Activated naive CD8-positive, alpha-beta T cell (primary cell): ENCODE data around the gene CFAP210.
"Not testable (repeated sequence)": the region's sequence is repeated elsewhere in the genome, so short reads cannot be mapped to it uniquely, and the experiment has no call there.

Source experiments
- H3K27ac Mint-ChIP-seq: one replicate; pipeline ENCODE4 v1.8.0; 2021; ENCODE audit warnings: mixed read lengths
- H3K27me3 Mint-ChIP-seq: one replicate; pipeline ENCODE4 v1.8.0; 2021; ENCODE audit warnings: mixed read lengths
- H3K36me3 Mint-ChIP-seq: one replicate; pipeline ENCODE4 v1.8.0; 2021; ENCODE audit warnings: mixed read lengths
- H3K4me1 Mint-ChIP-seq: one replicate; pipeline ENCODE4 v1.8.0; 2021; ENCODE audit warnings: low read depth, mixed read lengths
- H3K4me3 Mint-ChIP-seq: one replicate; pipeline ENCODE4 v1.8.0; 2021; ENCODE audit warnings: mild to moderate bottlenecking, mixed read lengths
- H3K9me3 Mint-ChIP-seq: one replicate; pipeline ENCODE4 v1.8.0; 2021; ENCODE audit warnings: low read depth, mixed read lengths

The CFAP210 gene

GRCh38 chr2:169641464-169641863 lies 52.7 kb downstream of the CFAP210 start:
- peaks cover 10% of the 10 kb centered on the region for H3K9me3 Mint-ChIP-seq
- no peaks in the 10 kb centered on the region for H3K27me3 Mint-ChIP-seq
- no peak overlapping the region for H3K4me3 Mint-ChIP-seq
- H3K4me1 Mint-ChIP-seq, result no peaks in the 10 kb centered on the region
- peaks cover 2% of the 10 kb centered on the region for H3K36me3 Mint-ChIP-seq
- H3K27ac Mint-ChIP-seq, result no peak overlapping the region

- Mint-ChIP-seq H3K36me3 (peaks cover 2% of the 10 kb centered on the region), H3K27me3 (no peaks in the 10 kb centered on the region), H3K4me3 (no peak overlapping the region), H3K9me3 (peaks cover 10% of the 10 kb centered on the region), H3K4me1 (no peaks in the 10 kb centered on the region), H3K27ac (no peak overlapping the region)
Measured at GRCh38 chr2:169640104-169640503, 54.1 kb downstream of the CFAP210 start.

GRCh38 chr2:169637620-169638019 lies 56.6 kb downstream of the CFAP210 start:
- Mint-ChIP-seq H3K4me3 (no peak overlapping the region), H3K36me3 (peaks cover 7% of the 10 kb centered on the region), H3K4me1 (no peaks in the 10 kb centered on the region), H3K9me3 (peaks cover 4% of the 10 kb centered on the region), H3K27ac (no peak overlapping the region), H3K27me3 (no peaks in the 10 kb centered on the region)

- H3K4me1 Mint-ChIP-seq, result no peaks in the 10 kb centered on the region
- H3K27ac Mint-ChIP-seq, result no peak overlapping the region
- no peaks in the 10 kb centered on the region for H3K9me3 Mint-ChIP-seq
- peaks cover 9% of the 10 kb centered on the region for H3K36me3 Mint-ChIP-seq
- no peak overlapping the region for H3K4me3 Mint-ChIP-seq
- H3K27me3 Mint-ChIP-seq, result no peaks in the 10 kb centered on the region
Measured at GRCh38 chr2:169636440-169637097, 57.6 kb downstream of the CFAP210 start.

GRCh38 chr2:169625781-169626180 lies 68.4 kb downstream of the CFAP210 start:
- no peak overlapping the region for H3K4me3 Mint-ChIP-seq
- H3K36me3 Mint-ChIP-seq, result peaks cover 17% of the 10 kb centered on the region
- no peaks in the 10 kb centered on the region for H3K27me3 Mint-ChIP-seq
- H3K27ac Mint-ChIP-seq, result no peak overlapping the region
- H3K4me1 Mint-ChIP-seq, result peaks cover 1% of the 10 kb centered on the region
- H3K9me3 Mint-ChIP-seq, result no peaks in the 10 kb centered on the region

GRCh38 chr2:169623235-169623634 lies 71.0 kb downstream of the CFAP210 start:
- Mint-ChIP-seq H3K4me1 (peaks cover 19% of the 10 kb centered on the region), H3K4me3 (no peak overlapping the region), H3K36me3 (peaks cover 21% of the 10 kb centered on the region), H3K27ac (no peak overlapping the region), H3K9me3 (no peaks in the 10 kb centered on the region), H3K27me3 (no peaks in the 10 kb centered on the region)

GRCh38 chr2:169620509-169620908 lies 73.7 kb downstream of the CFAP210 start:
- H3K4me1 Mint-ChIP-seq, result peaks cover 33% of the 10 kb centered on the region
- H3K9me3 Mint-ChIP-seq, result no peaks in the 10 kb centered on the region
- H3K36me3 Mint-ChIP-seq, result peaks cover 40% of the 10 kb centered on the region
- H3K27ac Mint-ChIP-seq, result no peak overlapping the region
- no peak overlapping the region for H3K4me3 Mint-ChIP-seq
- H3K27me3 Mint-ChIP-seq, result no peaks in the 10 kb centered on the region

GRCh38 chr2:169619946-169620345 lies 74.3 kb downstream of the CFAP210 start:
- H3K27ac Mint-ChIP-seq, result no peak overlapping the region
- peaks cover 42% of the 10 kb centered on the region for H3K36me3 Mint-ChIP-seq

GRCh38 chr2:169615982-169616381 lies 78.2 kb downstream of the CFAP210 start:
- not testable (repeated sequence) for H3K9me3 Mint-ChIP-seq, H3K27ac Mint-ChIP-seq, H3K4me3 Mint-ChIP-seq, H3K27me3 Mint-ChIP-seq
- H3K4me1 Mint-ChIP-seq, result peaks cover 33% of the 10 kb centered on the region
- H3K36me3 Mint-ChIP-seq, result peaks cover 46% of the 10 kb centered on the region

More at GRCh38 chr2:169619946-169620345, 74.3 kb downstream of the CFAP210 start:
- peaks cover 33% of the 10 kb centered on the region for H3K4me1 Mint-ChIP-seq
- no peaks in the 10 kb centered on the region for H3K27me3 Mint-ChIP-seq
- H3K4me3 Mint-ChIP-seq, result no peak overlapping the region
- no peaks in the 10 kb centered on the region for H3K9me3 Mint-ChIP-seq

- Mint-ChIP-seq H3K36me3 (peaks cover 44% of the 10 kb centered on the region), H3K27me3 (no peaks in the 10 kb centered on the region), H3K27ac (no peak overlapping the region), H3K4me1 (peaks cover 19% of the 10 kb centered on the region), H3K4me3 (no peak overlapping the region), H3K9me3 (no peaks in the 10 kb centered on the region)
Measured at GRCh38 chr2:169613876-169614275, 80.3 kb downstream of the CFAP210 start.

- no peak overlapping the region for H3K27ac Mint-ChIP-seq
- H3K36me3 Mint-ChIP-seq, result peaks cover 13% of the 10 kb centered on the region
- H3K27me3 Mint-ChIP-seq, result no peaks in the 10 kb centered on the region
- H3K4me3 Mint-ChIP-seq, result no peak overlapping the region
- H3K9me3 Mint-ChIP-seq, result no peaks in the 10 kb centered on the region
- no peaks in the 10 kb centered on the region for H3K4me1 Mint-ChIP-seq
Measured at GRCh38 chr2:169609264-169609663, 84.9 kb downstream of the CFAP210 start.

- Mint-ChIP-seq H3K36me3 (no peaks in the 10 kb centered on the region), H3K27ac (no peak overlapping the region)
Measured at GRCh38 chr2:169599568-169599967, 94.6 kb downstream of the CFAP210 start.

GRCh38 chr2:169598982-169599381 lies 95.2 kb downstream of the CFAP210 start:
- no peaks in the 10 kb centered on the region for H3K27me3 Mint-ChIP-seq
- no peaks in the 10 kb centered on the region for H3K9me3 Mint-ChIP-seq
- H3K27ac Mint-ChIP-seq, result no peak overlapping the region
- no peaks in the 10 kb centered on the region for H3K36me3 Mint-ChIP-seq
- H3K4me1 Mint-ChIP-seq, result peaks cover 51% of the 10 kb centered on the region
- no peak overlapping the region for H3K4me3 Mint-ChIP-seq

More at GRCh38 chr2:169599568-169599967, 94.6 kb downstream of the CFAP210 start:
- Mint-ChIP-seq H3K27me3 (no peaks in the 10 kb centered on the region), H3K4me3 (no peak overlapping the region), H3K9me3 (no peaks in the 10 kb centered on the region), H3K4me1 (peaks cover 45% of the 10 kb centered on the region)

- H3K9me3 Mint-ChIP-seq, H3K27me3 Mint-ChIP-seq, H3K36me3 Mint-ChIP-seq, H3K4me3 Mint-ChIP-seq, H3K27ac Mint-ChIP-seq: not testable (repeated sequence)
- peaks cover 50% of the 10 kb centered on the region for H3K4me1 Mint-ChIP-seq
Measured at GRCh38 chr2:169596546-169596945, 97.7 kb downstream of the CFAP210 start.
